ENCODE results near the gene KLK11.

KLK11 gene

GRCh38 chr19:51020988-51021651, 5.3 kb downstream of the KLK11 start:
- TF ChIP-seq EZH2 (IDR thresholded peaks at IDR 0.05; ENCODE audit: borderline replicate concordance, low read depth, low read length, severe bottlenecking) (no peak), CTCF (IDR thresholded peaks at IDR 0.05; ENCODE audit: borderline replicate concordance, extremely low read depth, low read length, poor library complexity, severe bottlenecking) (peak; percentile 62)
- DNase-seq (no peak), ATAC-seq (ENCODE audit: insufficient read depth, low read depth) (no peak)
- H3K4me2 ChIP-seq (ENCODE audit: insufficient read depth, low read length) = no peak overlapping the region
- no peak overlapping the region for H3K27ac ChIP-seq (ENCODE audit: low read length)
- H3K36me3 ChIP-seq (ENCODE audit: insufficient read depth, low read length) = no peaks in the 10 kb centered on the region
- no peaks in the 10 kb centered on the region for H3K4me1 ChIP-seq (ENCODE audit: insufficient read depth, low read length)
- no peaks in the 10 kb centered on the region for H3K79me2 ChIP-seq (ENCODE audit: insufficient read depth, low read length)
- H3K9me3 ChIP-seq (ENCODE audit: insufficient read depth, low read length, severe bottlenecking) = no peaks in the 10 kb centered on the region
- H3K27me3 ChIP-seq (ENCODE audit: insufficient read depth, low read length, poor library complexity) = peaks cover 3% of the 10 kb centered on the region
- no peak overlapping the region for H3K9ac ChIP-seq (ENCODE audit: low read depth, low read length)
- no peak overlapping the region for H2AFZ ChIP-seq (ENCODE audit: low read depth, low read length)
- no peak overlapping the region for H3K4me3 ChIP-seq (ENCODE audit: low read depth in 1 of 2, low read length in 2 of 2)
- no peaks in the 10 kb centered on the region for H4K20me1 ChIP-seq (ENCODE audit: insufficient read depth, low read length)

GRCh38 chr19:51019544-51019925, 6.9 kb downstream of the KLK11 start, which contains the start of gene KLK10:
TSS of gene KLK10 (minus strand) at chr19:51019709. CDS start at chr19:51019130, 579 bp downstream.
- Histone ChIP-seq H3K9me3 (ENCODE audit: insufficient read depth, low read length, severe bottlenecking) (no peaks in the 10 kb centered on the region), H3K4me3 (ENCODE audit: low read depth in 1 of 2, low read length in 2 of 2) (no peak within 1 kb of the TSS), H3K9ac (ENCODE audit: low read depth, low read length) (no peak within 1 kb of the TSS), H2AFZ (ENCODE audit: low read depth, low read length) (no peak within 1 kb of the TSS), H3K4me2 (ENCODE audit: insufficient read depth, low read length) (no peak within 1 kb of the TSS), H3K27ac (ENCODE audit: low read length) (no peak within 1 kb of the TSS), H3K4me1 (ENCODE audit: insufficient read depth, low read length) (no peaks in the 10 kb centered on the region), H3K27me3 (ENCODE audit: insufficient read depth, low read length, poor library complexity) (peaks cover 3% of the 10 kb centered on the region), H3K79me2 (ENCODE audit: insufficient read depth, low read length) (no peaks in the 10 kb centered on the region), H4K20me1 (ENCODE audit: insufficient read depth, low read length) (no peaks in the 10 kb centered on the region), H3K36me3 (ENCODE audit: insufficient read depth, low read length) (no peaks in the 10 kb centered on the region)
- TF ChIP-seq CTCF (IDR thresholded peaks at IDR 0.05; ENCODE audit: borderline replicate concordance, extremely low read depth, low read length, poor library complexity, severe bottlenecking) = no peak
- TF ChIP-seq EZH2 (IDR thresholded peaks at IDR 0.05; ENCODE audit: borderline replicate concordance, low read depth, low read length, severe bottlenecking) = no peak
- no peak for ATAC-seq (ENCODE audit: insufficient read depth, low read depth)
- DNase-seq = no peak

GRCh38 chr19:51018745-51019543, 7.5 kb downstream of the KLK11 start:
- Histone ChIP-seq H3K9me3 (ENCODE audit: insufficient read depth, low read length, severe bottlenecking) (no peaks in the 10 kb centered on the region), H3K27ac (ENCODE audit: low read length) (no peak overlapping the region), H2AFZ (ENCODE audit: low read depth, low read length) (no peak overlapping the region), H3K4me1 (ENCODE audit: insufficient read depth, low read length) (no peaks in the 10 kb centered on the region), H4K20me1 (ENCODE audit: insufficient read depth, low read length) (no peaks in the 10 kb centered on the region), H3K4me2 (ENCODE audit: insufficient read depth, low read length) (no peak overlapping the region), H3K9ac (ENCODE audit: low read depth, low read length) (no peak overlapping the region), H3K36me3 (ENCODE audit: insufficient read depth, low read length) (no peaks in the 10 kb centered on the region), H3K27me3 (ENCODE audit: insufficient read depth, low read length, poor library complexity) (peaks cover 3% of the 10 kb centered on the region), H3K79me2 (ENCODE audit: insufficient read depth, low read length) (no peaks in the 10 kb centered on the region), H3K4me3 (ENCODE audit: low read depth in 1 of 2, low read length in 2 of 2) (no peak overlapping the region)
- DNase-seq (no peak), ATAC-seq (ENCODE audit: insufficient read depth, low read depth) (no peak)
- no peak for TF ChIP-seq CTCF (IDR thresholded peaks at IDR 0.05; ENCODE audit: borderline replicate concordance, extremely low read depth, low read length, poor library complexity, severe bottlenecking)
